Ascending aorta (tissue), 2 donors: ENCODE results near the gene TMEM242. TPM values are rescaled to one million over a fixed set of nuclear protein-coding genes. Genes with fewer than 3 reads are reported as not detected.
A peak's percentile ranks its signal among the peaks of the same experiment; 100 is the strongest.
"Not testable (repeated sequence)": the region's sequence is repeated elsewhere in the genome, so short reads cannot be mapped to it uniquely, and the experiment has no call there.

Experiments
- DNase-seq, 2 donors: peaks; one replicate each; pipeline ENCODE4 v3.0.0-alpha.2; 2019; ENCODE audit warnings: low spot score in 2 of 2
- H3K27ac ChIP-seq, 2 donors: fragments of 200-600 bp; sonication (generic); one replicate each; pipeline ENCODE4 v1.5.1; 2016 to 2017; ENCODE audit warnings: mild to moderate bottlenecking in 1 of 2
- H3K27me3 ChIP-seq: fragments of 200-600 bp; sonication (generic); one replicate; pipeline ENCODE4 v1.5.1; 2017
- H3K36me3 ChIP-seq, 2 donors: fragments of 200-600 bp; sonication (generic); one replicate each; pipeline ENCODE4 v1.5.1; 2016
- H3K4me1 ChIP-seq, 2 donors: fragments of 200-600 bp; sonication (generic); one replicate each; pipeline ENCODE4 v1.5.1; 2016 to 2017; ENCODE audit warnings: mild to moderate bottlenecking in 1 of 2
- H3K4me3 ChIP-seq, 2 donors: fragments of 200-600 bp; sonication (generic); one replicate each; pipeline ENCODE4 v1.5.1; 2016 to 2017; ENCODE audit warnings: mild to moderate bottlenecking in 1 of 2
- H3K9me3 ChIP-seq, 2 donors: fragments of 200-600 bp; sonication (generic); one replicate each; pipeline ENCODE4 v1.5.1; 2016
- CTCF ChIP-seq, 3 experiments: fragments of 200-600 bp in 2 of 3; fragments of 450-650 bp in 1 of 3; sonication (generic) in 2 of 3; IDR thresholded peaks; one replicate each; pipeline ENCODE4 v1.5.1; 2016 to 2019; ENCODE audit warnings: antibody characterized with exemption in 3 of 3, mild to moderate bottlenecking in 1 of 3, moderate library complexity in 1 of 3
- intact Hi-C: fragments of 100-400 bp; cut with DNase I; formaldehyde crosslinking; loops from one replicate; pipeline ENCODE4 v1.15.1; 2023
- total RNA-seq: library from RNA; depleted of rRNA; stranded (reverse); fragments of >200 nt; gene quantifications from one replicate; pipeline ENCODE4 v1.1.0, GENCODE V29; 2016

Gene TMEM242
- total RNA-seq, 1 donor from 2014 or later: 2.3 TPM

GRCh38 chr6:157313531-157314467 is 9.5 kb downstream of the TMEM242 start:
- Histone ChIP-seq H3K27ac (no peak overlapping the region), H3K27me3 (no peaks in the 10 kb centered on the region), H3K36me3 (peaks cover 21 to 38% of the 10 kb centered on the region in 2 donors), H3K4me1 (peaks cover 0 to 4% of the 10 kb centered on the region in 2 donors), H3K4me3 (no peak overlapping the region), H3K9me3 (no peaks in the 10 kb centered on the region)
- DNase-seq: no peak
- TF ChIP-seq CTCF (IDR thresholded peaks at IDR 0.05): no peak
- intact Hi-C loops: loop anchor here (1.0 kb wide), 1 partner anchor 354 kb away; no protein-coding TSS in a partner anchor

GRCh38 chr6:157312757-157313156 is 10.6 kb downstream of the TMEM242 start:
- H3K4me3 ChIP-seq: no peak overlapping the region
- intact Hi-C loops: no loop called here
- H3K27ac ChIP-seq: no peak overlapping the region

GRCh38 chr6:157310693-157311092 is 12.6 kb downstream of the TMEM242 start:
- H3K36me3 ChIP-seq: peaks cover 11 to 15% of the 10 kb centered on the region in 2 donors
- H3K4me1 ChIP-seq, DNase-seq, intact Hi-C loops, H3K27ac ChIP-seq, H3K9me3 ChIP-seq, H3K4me3 ChIP-seq, H3K27me3 ChIP-seq: not testable (repeated sequence)

More at GRCh38 chr6:157312757-157313156, 10.6 kb downstream of the TMEM242 start:
- no peaks in the 10 kb centered on the region for H3K27me3 ChIP-seq
- no peaks in the 10 kb centered on the region for H3K9me3 ChIP-seq
- no peak for DNase-seq
- TF ChIP-seq CTCF (IDR thresholded peaks at IDR 0.05): no peak
- H3K36me3 ChIP-seq: peaks cover 17 to 27% of the 10 kb centered on the region in 2 donors
- H3K4me1 ChIP-seq: peaks cover 0 to 4% of the 10 kb centered on the region in 2 donors

GRCh38 chr6:157307661-157308060 is 15.7 kb downstream of the TMEM242 start:
- peaks cover 0 to 3% of the 10 kb centered on the region in 2 donors for H3K36me3 ChIP-seq
- no peak overlapping the region for H3K4me3 ChIP-seq
- no peaks in the 10 kb centered on the region for H3K27me3 ChIP-seq
- intact Hi-C loops: no loop called here
- no peak for TF ChIP-seq CTCF (IDR thresholded peaks at IDR 0.05)
- no peak for DNase-seq
- H3K4me1 ChIP-seq: peaks cover 0 to 24% of the 10 kb centered on the region in 2 donors
- no peak overlapping the region for H3K27ac ChIP-seq
- no peaks in the 10 kb centered on the region for H3K9me3 ChIP-seq

GRCh38 chr6:157305670-157306653 is 17.4 kb downstream of the TMEM242 start:
- no peaks in the 10 kb centered on the region for H3K9me3 ChIP-seq
- intact Hi-C loops: no loop called here
- no peaks in the 10 kb centered on the region for H3K27me3 ChIP-seq
- no peak overlapping the region for H3K4me3 ChIP-seq
- no peak for TF ChIP-seq CTCF (IDR thresholded peaks at IDR 0.05)
- H3K4me1 ChIP-seq: peaks cover 0 to 24% of the 10 kb centered on the region in 2 donors
- no peaks in the 10 kb centered on the region for H3K36me3 ChIP-seq
- peak overlapping the region; percentile 46 to 52 for H3K27ac ChIP-seq
- no peak for DNase-seq
